Neuronal stem cell (in vitro differentiated cells): ENCODE results near the gene AMPD3.

ENCODE experiments used
- DNase-seq: peaks from one replicate; pipeline ENCODE4 v3.0.0-alpha.2; 2013; ENCODE audit warnings: low spot score
- H2AFZ ChIP-seq: one replicate; pipeline ENCODE4 v1.6.1; 2013; ENCODE audit warnings: mild to moderate bottlenecking, low read length, inconsistent platforms
- H2AK5ac ChIP-seq: 2 replicates; pipeline ENCODE4 v1.6.1; 2013; ENCODE audit warnings: low read depth, mild to moderate bottlenecking, inconsistent platforms, low read length, moderate library complexity, mixed read lengths
- H2BK120ac ChIP-seq: 2 replicates; pipeline ENCODE4 v1.6.1; 2013; ENCODE audit warnings: low read depth, mild to moderate bottlenecking, inconsistent platforms, low read length, moderate library complexity, mixed read lengths
- H2BK12ac ChIP-seq: one replicate; pipeline ENCODE4 v1.6.1; 2013; ENCODE audit warnings: low read length, inconsistent platforms
- H2BK15ac ChIP-seq: 2 replicates; pipeline ENCODE4 v1.6.1; 2013; ENCODE audit warnings: mild to moderate bottlenecking, low read length, inconsistent platforms, mixed read lengths
- H2BK5ac ChIP-seq: one replicate; pipeline ENCODE4 v1.6.1; 2013; ENCODE audit warnings: inconsistent platforms, mild to moderate bottlenecking, low read length, moderate library complexity
- H3K14ac ChIP-seq: one replicate; pipeline ENCODE4 v1.6.1; 2013; ENCODE audit warnings: low read length, inconsistent platforms
- H3K18ac ChIP-seq: 2 replicates; pipeline ENCODE4 v1.6.1; 2013; ENCODE audit warnings: low read length, inconsistent platforms
- H3K23ac ChIP-seq: 2 replicates; pipeline ENCODE4 v1.6.1; 2013; ENCODE audit warnings: low read depth, mild to moderate bottlenecking, mixed read lengths, low read length, inconsistent platforms; ENCODE audit not compliant: poor library complexity
- H3K27ac ChIP-seq: replicated peaks from 3 replicates; pipeline ENCODE4 v1.5.1; 2013; ENCODE audit warnings: low read length, inconsistent platforms
- H3K27me3 ChIP-seq, 3 experiments: 2 replicates each; pipeline ENCODE4 v1.6.1; 2013; ENCODE audit warnings: low read length in 3 of 3, mild to moderate bottlenecking in 2 of 3, inconsistent platforms in 1 of 3, low read depth in 1 of 3, mixed read lengths in 1 of 3, moderate library complexity in 1 of 3; ENCODE audit not compliant: control insufficient read depth in 3 of 3, insufficient read depth in 3 of 3
- H3K36me3 ChIP-seq, 2 donors: replicated peaks in 1 of 2; 2 replicates each; pipeline ENCODE4 v1.6.1; 2013; ENCODE audit warnings: low read length in 2 of 2; ENCODE audit not compliant: control insufficient read depth in 2 of 2, insufficient read depth in 2 of 2
- H3K4ac ChIP-seq: 2 replicates; pipeline ENCODE4 v1.6.1; 2013; ENCODE audit warnings: inconsistent platforms, mild to moderate bottlenecking, low read length, moderate library complexity
- H3K4me1 ChIP-seq, 2 donors: 1 replicate in 1 of 2; 2 replicates in 1 of 2; pipeline ENCODE4 v1.6.1; 2013; ENCODE audit warnings: low read length in 2 of 2, low read depth in 1 of 2; ENCODE audit not compliant: control insufficient read depth in 2 of 2, insufficient read depth in 1 of 2
- H3K4me2 ChIP-seq: one replicate; pipeline ENCODE4 v1.6.1; 2013; ENCODE audit warnings: mild to moderate bottlenecking, low read length, inconsistent platforms; ENCODE audit not compliant: insufficient read depth, poor library complexity, severe bottlenecking
- H3K4me3 ChIP-seq, 2 donors: 2 replicates each; pipeline ENCODE4 v1.5.1; 2013; ENCODE audit warnings: low read length in 2 of 2, mild to moderate bottlenecking in 2 of 2, inconsistent platforms in 1 of 2, moderate library complexity in 1 of 2
- H3K79me1 ChIP-seq: one replicate; pipeline ENCODE4 v1.6.1; 2013; ENCODE audit warnings: low read depth, mild to moderate bottlenecking, inconsistent platforms, low read length, moderate library complexity
- H3K9ac ChIP-seq: one replicate; pipeline ENCODE4 v1.6.1; 2013; ENCODE audit warnings: mild to moderate bottlenecking, low read depth, low read length, inconsistent platforms; ENCODE audit not compliant: poor library complexity
- H3K9me3 ChIP-seq, 2 donors: replicated peaks in 1 of 2; 2 replicates each; pipeline versions ENCODE3 to v1.6.1; 2013; ENCODE audit warnings: low read length in 2 of 2, mild to moderate bottlenecking in 2 of 2, inconsistent platforms in 1 of 2, low read depth in 1 of 2, mixed read lengths in 1 of 2, moderate library complexity in 1 of 2; ENCODE audit not compliant: control insufficient read depth in 2 of 2, insufficient read depth in 1 of 2
- H4K8ac ChIP-seq: one replicate; pipeline ENCODE4 v1.6.1; 2013; ENCODE audit warnings: low read depth, mild to moderate bottlenecking, inconsistent platforms, low read length, moderate library complexity
- H4K91ac ChIP-seq: one replicate; pipeline ENCODE4 v1.6.1; 2013; ENCODE audit warnings: low read length, low read depth, mild to moderate bottlenecking, inconsistent platforms; ENCODE audit not compliant: poor library complexity
- WGBS, 2 donors: extraction: QIAGEN DNeasy Blood & Tissue Kit; methylation state at CpG; one replicate each; pipeline ENCODE4 v1.1.7; 2013; ENCODE audit warnings: missing lambda C conversion rate in 2 of 2, mixed read lengths in 1 of 2; ENCODE audit not compliant: insufficient read length in 2 of 2, insufficient replicate concordance in 1 of 2; ENCODE audit errors: extremely low coverage in 2 of 2; 5-methylcytosine and 5-hydroxymethylcytosine counted together

AMPD3 gene

GRCh38 chr11:10439924-10440323, 15.1 kb upstream of the AMPD3 start:
- Histone ChIP-seq H3K36me3 (no peaks in the 10 kb centered on the region), H2AK5ac (no peak overlapping the region), H3K18ac (no peak overlapping the region), H3K23ac (no peak overlapping the region), H4K91ac (no peak overlapping the region), H2BK15ac (no peak overlapping the region), H3K79me1 (no peaks in the 10 kb centered on the region), H2AFZ (no peak overlapping the region), H3K9ac (no peak overlapping the region), H2BK5ac (no peak overlapping the region), H2BK12ac (no peak overlapping the region), H4K8ac (no peak overlapping the region), H2BK120ac (no peak overlapping the region), H3K27ac (no peak overlapping the region), H3K4me1 (peaks cover 0 to 4% of the 10 kb centered on the region in 2 donors), H3K4me2 (no peak overlapping the region), H3K9me3 (peaks cover 0 to 1% of the 10 kb centered on the region in 2 donors), H3K27me3 (no peaks in the 10 kb centered on the region), H3K4me3 (peak overlapping the region in 1 of 2 donors; percentile 40), H3K4ac (no peak overlapping the region), H3K14ac (no peak overlapping the region)
- DNase-seq = no peak
- WGBS, 2 donors = no CpG with 5 or more reads among the region's 6 CpGs

GRCh38 chr11:10440401-10440800, 14.7 kb upstream of the AMPD3 start:
- no peak overlapping the region for H3K4me2 ChIP-seq
- no peak overlapping the region for H4K91ac ChIP-seq
- no peak overlapping the region for H2AFZ ChIP-seq
- H2AK5ac ChIP-seq = no peak overlapping the region
- H3K79me1 ChIP-seq = no peaks in the 10 kb centered on the region
- no peak overlapping the region for H3K4me3 ChIP-seq
- no peaks in the 10 kb centered on the region for H3K36me3 ChIP-seq
- H3K4ac ChIP-seq = no peak overlapping the region
- H3K27ac ChIP-seq = no peak overlapping the region
- no peak overlapping the region for H2BK120ac ChIP-seq
- H3K18ac ChIP-seq = no peak overlapping the region
- DNase-seq = no peak
- H2BK15ac ChIP-seq = no peak overlapping the region
- H3K9ac ChIP-seq = no peak overlapping the region
- H3K14ac ChIP-seq = no peak overlapping the region
- no peak overlapping the region for H4K8ac ChIP-seq
- no peak overlapping the region for H3K23ac ChIP-seq
- H2BK12ac ChIP-seq = no peak overlapping the region
- peaks cover 0 to under 1% (median 0%) of the 10 kb centered on the region in 3 experiments for H3K27me3 ChIP-seq
- H3K4me1 ChIP-seq = peaks cover 0 to 4% of the 10 kb centered on the region in 2 donors
- H2BK5ac ChIP-seq = no peak overlapping the region
- peaks cover 0 to 1% of the 10 kb centered on the region in 2 donors for H3K9me3 ChIP-seq

- Histone ChIP-seq H3K27me3 (peaks cover 0 to 5% (median 0%) of the 10 kb centered on the region in 3 experiments), H3K4me1 (peaks cover 0 to 4% of the 10 kb centered on the region in 2 donors), H2BK15ac (no peak overlapping the region), H3K4me3 (no peak overlapping the region), H3K9ac (no peak overlapping the region), H3K4me2 (no peak overlapping the region), H3K79me1 (no peaks in the 10 kb centered on the region), H3K36me3 (no peaks in the 10 kb centered on the region), H2AFZ (no peak overlapping the region), H2BK120ac (no peak overlapping the region), H2AK5ac (no peak overlapping the region), H3K27ac (no peak overlapping the region), H4K91ac (no peak overlapping the region), H2BK5ac (no peak overlapping the region), H3K4ac (no peak overlapping the region), H3K18ac (no peak overlapping the region), H3K23ac (no peak overlapping the region), H3K9me3 (peaks cover 0 to 1% of the 10 kb centered on the region in 2 donors), H2BK12ac (no peak overlapping the region), H4K8ac (no peak overlapping the region), H3K14ac (no peak overlapping the region)
- WGBS, 2 donors = no CpG with 5 or more reads among the region's 4 CpGs
- no peak for DNase-seq
These were observed 14.0 kb upstream of the AMPD3 start for GRCh38 chr11:10441091-10441490.

GRCh38 chr11:10441652-10442503, 13.2 kb upstream of the AMPD3 start:
- Histone ChIP-seq H2AK5ac (no peak overlapping the region), H3K9me3 (no peaks in the 10 kb centered on the region), H2AFZ (no peak overlapping the region)

More at GRCh38 chr11:10441652-10442503, 13.2 kb upstream of the AMPD3 start:
- H2BK15ac ChIP-seq = no peak overlapping the region
- no CpG with 5 or more reads among the region's 8 CpGs for WGBS, 2 donors
- no peak overlapping the region for H3K27ac ChIP-seq
- H3K23ac ChIP-seq = no peak overlapping the region
- no peaks in the 10 kb centered on the region for H3K36me3 ChIP-seq
- no peak overlapping the region for H3K18ac ChIP-seq
- no peak overlapping the region for H3K4me3 ChIP-seq
- H2BK120ac ChIP-seq = no peak overlapping the region
- H3K14ac ChIP-seq = no peak overlapping the region
- no peak overlapping the region for H3K4me2 ChIP-seq
- no peaks in the 10 kb centered on the region for H3K79me1 ChIP-seq
- no peak overlapping the region for H2BK5ac ChIP-seq
- no peak overlapping the region for H3K9ac ChIP-seq
- no peak for DNase-seq
- H3K27me3 ChIP-seq = peaks cover 0 to 5% (median 0%) of the 10 kb centered on the region in 3 experiments
- no peak overlapping the region for H3K4ac ChIP-seq
- H4K8ac ChIP-seq = no peak overlapping the region
- H3K4me1 ChIP-seq = peaks cover 0 to 4% of the 10 kb centered on the region in 2 donors
- no peak overlapping the region for H2BK12ac ChIP-seq
- no peak overlapping the region for H4K91ac ChIP-seq
